IPS-18c (cell line): ENCODE measurements around the gene DCLRE1C.
"Not testable (repeated sequence)": the region's sequence is repeated elsewhere in the genome, so short reads cannot be mapped to it uniquely, and the experiment has no call there.

Source experiments
- H3K4me3 ChIP-seq: 2 replicates; pipeline ENCODE4 v1.7.0; 2013; ENCODE audit warnings: low read depth, mild to moderate bottlenecking, low read length, moderate library complexity; ENCODE audit not compliant: insufficient read depth
- H3K9me3 ChIP-seq: one replicate; pipeline ENCODE4 v1.6.1; 2013; ENCODE audit warnings: mild to moderate bottlenecking, low read length, moderate library complexity; ENCODE audit not compliant: control insufficient read depth, insufficient read depth

The DCLRE1C gene

DNA sequence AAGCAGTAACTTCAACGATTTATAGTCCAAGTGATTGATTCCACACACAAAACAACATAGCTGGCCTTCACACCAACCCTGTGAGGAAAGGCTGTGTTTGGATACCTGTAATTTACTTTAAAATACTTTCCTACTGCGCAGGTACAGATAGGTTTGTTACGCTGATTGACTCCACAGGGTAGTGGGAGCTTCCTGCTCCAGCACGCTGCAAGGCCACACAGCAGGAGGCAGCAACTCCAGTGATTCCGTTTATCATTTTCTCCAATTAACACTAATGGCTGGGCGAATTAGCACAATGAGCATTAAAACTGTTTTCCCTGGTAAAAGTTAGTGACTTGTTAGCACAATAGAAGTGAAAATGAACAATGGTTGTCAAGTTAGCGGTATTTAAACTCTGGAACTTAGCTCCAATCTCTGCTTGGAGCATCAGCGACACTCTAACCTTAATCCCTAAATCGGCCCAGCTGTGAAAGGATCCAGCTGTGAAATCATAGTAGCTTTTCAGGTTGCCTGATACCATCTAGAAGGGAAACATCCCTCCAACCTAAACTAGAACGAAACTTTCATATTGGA, 959 bp downstream of the DCLRE1C start:
- H3K9me3 ChIP-seq, result no peaks in the 10 kb centered on the region
- H3K4me3 ChIP-seq, result peak overlapping the region; percentile 81

DNA sequence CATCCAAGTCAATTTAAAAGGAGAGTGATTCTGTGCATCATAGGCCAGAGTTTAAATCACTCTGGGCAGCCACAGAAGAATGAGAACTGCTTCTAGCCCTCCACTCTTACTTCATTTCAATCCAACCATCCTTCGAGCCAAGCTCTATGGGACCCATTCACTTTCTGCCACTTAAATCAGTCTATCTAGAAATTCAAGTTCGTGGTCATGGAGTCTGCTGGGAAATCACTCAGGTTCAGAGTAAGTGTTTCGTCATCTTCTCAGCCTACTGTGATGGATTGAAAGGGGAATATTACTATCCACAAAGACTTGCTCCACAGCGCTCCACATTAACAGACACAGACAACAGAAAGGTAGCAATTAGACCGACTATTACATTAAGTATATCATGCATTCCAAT, 4.6 kb downstream of the DCLRE1C start:
- H3K9me3 ChIP-seq, result no peaks in the 10 kb centered on the region

DNA sequence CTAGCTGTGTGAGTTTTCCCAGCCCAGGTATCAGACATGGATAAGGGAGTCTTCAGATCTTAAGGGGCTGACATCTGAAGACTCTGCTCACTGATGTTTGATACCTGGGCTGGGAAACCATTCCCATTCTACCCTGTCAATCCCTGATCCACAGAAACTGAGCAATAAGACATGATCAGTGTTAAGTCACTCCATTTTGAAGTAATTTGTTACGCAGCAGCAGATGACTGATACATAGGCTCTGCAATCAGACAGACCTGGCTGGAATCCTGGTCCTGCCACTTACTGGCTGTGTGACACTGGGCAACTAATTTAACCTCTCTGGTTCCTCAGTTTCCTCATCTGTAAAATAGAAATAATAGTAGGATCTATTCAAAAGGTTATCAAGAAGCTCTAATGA, 6.6 kb downstream of the DCLRE1C start:
- Histone ChIP-seq H3K9me3 (no peaks in the 10 kb centered on the region), H3K4me3 (no peak overlapping the region)

More for the DNA sequence above, 4.6 kb downstream of the DCLRE1C start:
- H3K4me3 ChIP-seq, result no peak overlapping the region

DNA sequence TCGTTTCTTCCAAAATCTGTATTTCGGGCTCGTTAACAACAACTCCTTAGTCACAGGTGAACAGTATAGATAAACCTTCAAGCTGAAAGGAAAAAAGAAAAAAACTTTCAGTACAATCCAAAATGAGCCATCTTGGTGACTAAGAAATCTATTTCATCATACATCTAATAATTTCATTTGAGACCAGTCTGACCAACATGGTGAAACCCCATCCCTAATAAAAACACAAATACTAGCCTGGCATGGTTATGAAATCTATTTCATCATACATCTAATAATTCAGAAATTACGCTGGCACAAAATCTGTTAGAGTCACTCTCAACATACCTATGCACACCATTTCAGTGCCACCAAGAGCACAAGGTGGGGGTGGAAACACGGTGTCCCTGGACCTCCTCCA, 8.8 kb downstream of the DCLRE1C start:
- H3K4me3 ChIP-seq, result no peak overlapping the region
- no peaks in the 10 kb centered on the region for H3K9me3 ChIP-seq

DNA sequence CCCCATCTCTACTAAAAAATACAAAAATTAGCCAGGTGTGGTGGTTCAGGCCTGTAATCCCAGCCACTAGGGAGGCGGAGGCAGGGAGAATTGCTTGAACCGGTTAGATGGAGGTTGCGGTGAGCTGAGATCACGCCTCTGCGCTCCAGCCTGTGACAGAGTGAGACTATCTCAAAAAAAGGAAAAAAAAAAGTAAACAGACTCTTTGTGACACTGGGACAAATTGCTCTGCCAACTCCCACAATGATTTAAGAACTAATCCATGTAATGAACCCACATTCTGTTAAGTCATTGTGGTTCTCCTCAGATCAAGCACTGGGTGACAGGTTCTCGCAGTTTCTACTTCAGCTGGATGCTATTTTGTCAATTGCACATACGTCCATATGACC, 11.0 kb downstream of the DCLRE1C start:
- not testable (repeated sequence) for H3K4me3 ChIP-seq, H3K9me3 ChIP-seq

DNA sequence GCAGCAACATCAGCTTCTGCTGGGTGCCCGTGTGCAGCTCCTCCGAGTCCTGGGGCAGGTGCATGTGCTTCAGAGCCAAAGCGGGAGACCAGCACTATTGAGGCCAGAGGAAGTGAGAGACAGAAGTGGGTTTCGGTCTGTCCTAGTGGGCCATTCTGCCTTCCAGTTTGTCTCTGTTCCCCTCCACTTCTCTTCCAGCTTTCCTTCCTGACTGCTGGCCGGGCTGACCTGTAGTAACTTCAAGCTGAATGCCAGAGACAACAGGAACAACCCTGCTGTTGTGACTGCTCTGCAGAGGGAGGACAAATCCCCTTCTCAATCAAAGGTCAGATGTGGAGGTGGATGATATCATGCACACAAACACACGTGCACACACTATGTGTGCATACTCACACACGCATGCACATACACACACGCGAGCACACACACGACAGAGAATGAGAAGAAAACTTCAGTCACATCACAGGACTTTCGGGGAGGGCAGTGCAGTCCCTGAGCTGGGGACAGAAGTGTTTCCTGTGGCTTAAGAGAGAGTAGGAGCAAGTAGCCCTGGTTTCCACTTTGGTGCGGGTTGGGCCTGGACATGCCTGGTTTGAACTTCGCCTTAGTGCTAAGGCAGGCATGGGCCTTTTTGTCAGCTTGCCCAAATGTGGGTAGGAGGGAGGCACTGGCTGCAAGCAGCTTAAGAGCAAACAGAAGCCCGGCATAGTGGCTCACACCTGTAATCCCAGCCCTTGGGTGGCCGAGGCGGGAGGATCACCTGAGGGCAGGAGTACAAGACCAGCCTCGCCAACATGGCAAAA, 11.5 kb downstream of the DCLRE1C start:
- not testable (repeated sequence) for H3K4me3 ChIP-seq, H3K9me3 ChIP-seq

DNA sequence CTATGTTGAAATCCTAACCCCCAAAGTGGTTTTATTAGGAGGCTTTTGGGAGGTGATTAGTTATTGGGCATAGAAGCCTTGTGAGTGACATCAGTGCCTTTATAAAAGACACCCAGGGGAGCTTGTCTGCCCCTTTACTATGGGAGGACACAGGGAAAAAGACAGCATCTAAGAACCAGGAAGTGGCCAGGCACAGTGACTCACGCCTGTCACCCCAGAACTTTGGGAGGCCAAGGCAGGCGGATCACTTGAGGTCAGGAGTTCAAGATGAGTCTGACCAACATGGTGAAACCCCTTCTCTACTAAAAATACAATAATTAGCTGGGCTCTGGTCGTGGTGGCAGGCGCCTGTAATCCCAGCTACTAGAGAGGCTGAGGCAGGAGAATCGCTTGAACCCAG, 14.9 kb downstream of the DCLRE1C start:
- H3K9me3 ChIP-seq, H3K4me3 ChIP-seq: not testable (repeated sequence)

DNA sequence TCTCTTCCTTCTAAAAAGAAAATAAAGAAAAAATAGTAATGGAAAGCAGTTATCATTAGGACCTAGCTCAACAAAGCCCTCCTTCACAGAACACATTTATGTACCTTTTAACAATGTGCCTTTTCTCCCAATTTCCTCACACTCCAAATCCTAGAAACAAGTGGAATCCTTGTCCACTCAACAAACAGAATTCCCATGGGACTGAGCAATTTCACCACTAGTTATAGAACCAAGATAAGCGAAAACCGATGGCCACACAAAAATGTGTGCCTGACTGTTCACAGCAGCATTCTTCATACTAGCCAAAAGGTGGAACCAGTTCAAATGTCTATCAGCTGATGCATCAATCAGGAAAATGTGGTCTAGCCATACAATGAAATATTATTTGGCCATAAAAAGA, 17.3 kb downstream of the DCLRE1C start:
- H3K9me3 ChIP-seq, result no peaks in the 10 kb centered on the region
- no peak overlapping the region for H3K4me3 ChIP-seq

DNA sequence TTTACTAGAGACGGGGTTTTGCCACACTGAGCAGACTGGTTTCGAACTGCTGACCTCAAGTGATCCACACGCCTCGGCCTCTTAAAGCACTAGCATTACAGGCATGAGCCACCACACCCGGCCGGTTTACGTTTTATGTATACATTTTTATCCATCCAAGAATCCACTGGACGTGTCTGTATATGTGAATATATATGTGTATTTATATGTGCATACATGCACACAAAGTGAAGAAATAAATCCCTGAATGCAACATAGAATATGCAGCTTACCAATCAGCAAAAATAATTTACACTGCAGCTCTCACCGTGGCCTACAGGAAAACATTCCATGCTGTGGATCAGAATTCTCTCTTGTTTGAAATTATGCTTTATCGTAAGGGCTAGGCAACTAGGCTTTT, 23.3 kb downstream of the DCLRE1C start:
- Histone ChIP-seq H3K4me3 (no peak overlapping the region), H3K9me3 (no peaks in the 10 kb centered on the region)

DNA sequence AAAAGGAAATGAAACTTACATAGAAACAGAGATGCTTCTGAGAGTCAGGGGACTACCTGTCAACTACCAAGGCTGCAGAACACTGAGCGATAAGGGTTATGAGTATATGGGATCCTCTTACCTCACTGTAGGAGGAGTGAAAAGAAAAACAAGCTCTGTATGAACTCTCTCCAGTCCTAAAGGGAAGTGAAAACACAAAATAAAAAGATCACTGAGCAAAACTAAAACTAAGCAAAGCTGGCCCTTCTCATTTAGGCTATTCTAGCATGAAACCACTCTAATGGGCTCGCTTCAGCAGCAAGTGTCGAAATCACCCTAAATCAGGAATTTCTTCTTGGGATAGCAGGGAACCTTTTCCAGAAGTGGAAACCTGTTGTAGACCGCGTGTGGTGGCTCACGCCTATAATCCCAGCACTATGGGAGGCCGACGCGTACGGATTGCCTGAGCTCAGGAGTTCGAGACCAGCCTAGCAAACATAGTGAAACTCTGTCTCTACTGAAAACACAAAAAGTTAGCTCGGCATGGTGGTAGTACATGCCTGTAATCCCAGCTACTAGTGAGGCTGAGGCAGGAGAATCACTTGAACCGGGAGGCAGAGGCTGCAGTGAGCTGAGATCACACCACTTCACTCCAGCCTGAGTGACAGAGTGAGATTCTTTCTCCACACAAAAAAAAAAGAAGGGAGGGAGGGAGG, 27.0 kb downstream of the DCLRE1C start:
- Histone ChIP-seq H3K9me3 (no peaks in the 10 kb centered on the region), H3K4me3 (no peak overlapping the region)

DNA sequence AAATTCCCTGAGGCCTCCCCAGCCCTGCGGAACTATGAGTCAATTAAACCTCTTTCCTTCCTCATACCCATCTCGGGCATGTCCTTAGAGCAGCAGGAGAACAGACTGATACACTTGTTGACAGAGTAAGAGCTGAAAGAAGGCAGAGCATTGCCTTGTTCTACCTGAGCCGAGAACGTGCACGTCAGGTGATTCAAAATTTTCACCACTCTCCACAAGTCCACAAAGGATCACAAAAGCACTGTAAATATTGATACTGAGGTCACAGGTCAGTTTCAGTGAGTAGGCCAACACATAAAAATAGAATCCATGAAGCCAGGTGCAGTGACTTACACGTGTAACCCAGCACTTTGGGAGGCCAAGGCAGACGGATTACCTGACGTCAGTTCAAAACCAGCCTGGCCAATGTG, 27.8 kb downstream of the DCLRE1C start:
- H3K9me3 ChIP-seq, result no peaks in the 10 kb centered on the region
- H3K4me3 ChIP-seq, result no peak overlapping the region

DNA sequence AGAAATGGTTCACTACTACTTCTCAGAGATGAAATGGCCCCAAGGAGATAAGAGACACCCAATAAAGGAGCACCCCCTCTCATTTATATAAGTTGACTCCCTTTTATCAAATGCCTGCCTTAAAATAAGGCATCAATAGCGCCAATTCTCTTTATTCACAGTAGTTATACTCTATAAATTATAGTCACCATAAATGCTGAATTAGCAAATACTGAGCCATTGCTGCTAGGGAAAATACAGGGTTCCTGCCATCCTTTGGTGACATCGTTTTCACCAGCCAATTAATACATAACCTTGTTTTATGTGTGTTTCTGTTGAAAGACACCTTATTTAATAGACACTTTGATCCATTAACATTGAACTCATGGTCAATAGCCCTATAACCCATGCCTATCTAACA, 28.6 kb downstream of the DCLRE1C start:
- Histone ChIP-seq H3K9me3 (no peaks in the 10 kb centered on the region), H3K4me3 (no peak overlapping the region)

DNA sequence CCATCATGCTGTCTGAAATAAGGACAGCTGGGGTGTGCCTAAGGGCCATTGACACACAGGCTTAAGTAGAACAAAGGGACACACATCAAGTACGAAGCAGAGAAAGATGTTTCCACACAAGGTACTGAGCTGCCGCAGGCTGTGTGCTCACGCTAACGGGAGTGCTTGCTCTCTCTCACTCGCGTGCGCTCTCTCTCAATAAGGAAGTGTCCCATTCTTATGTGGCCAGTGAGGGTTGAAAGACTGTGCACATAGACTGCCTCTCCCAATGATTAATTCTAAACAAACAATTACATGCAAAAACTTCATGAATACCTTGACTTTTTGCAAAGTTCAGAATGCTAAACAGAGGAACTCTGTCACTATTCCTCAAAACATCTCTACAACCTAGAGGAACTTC, 29.9 kb downstream of the DCLRE1C start:
- Histone ChIP-seq H3K4me3 (no peak overlapping the region), H3K9me3 (no peaks in the 10 kb centered on the region)

DNA sequence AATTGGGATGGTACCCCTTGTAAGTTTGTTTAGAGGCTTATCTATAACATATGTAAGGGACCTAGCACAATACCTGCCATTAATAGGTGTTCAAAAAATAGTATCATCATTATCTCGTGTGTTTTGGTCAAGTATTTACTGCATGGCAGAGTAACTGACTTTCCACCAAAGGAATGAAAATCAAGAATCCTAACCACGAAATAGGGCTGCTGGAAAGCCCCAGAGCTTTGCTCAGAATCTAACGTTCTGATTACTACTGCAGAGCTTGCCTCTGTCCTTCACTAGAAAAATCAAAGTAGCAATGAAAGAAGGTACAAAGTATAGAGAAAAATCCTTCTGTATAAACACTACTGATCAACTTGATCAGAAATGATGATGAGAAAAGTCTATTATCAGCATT, 34.9 kb downstream of the DCLRE1C start:
- H3K4me3 ChIP-seq, result no peak overlapping the region

DNA sequence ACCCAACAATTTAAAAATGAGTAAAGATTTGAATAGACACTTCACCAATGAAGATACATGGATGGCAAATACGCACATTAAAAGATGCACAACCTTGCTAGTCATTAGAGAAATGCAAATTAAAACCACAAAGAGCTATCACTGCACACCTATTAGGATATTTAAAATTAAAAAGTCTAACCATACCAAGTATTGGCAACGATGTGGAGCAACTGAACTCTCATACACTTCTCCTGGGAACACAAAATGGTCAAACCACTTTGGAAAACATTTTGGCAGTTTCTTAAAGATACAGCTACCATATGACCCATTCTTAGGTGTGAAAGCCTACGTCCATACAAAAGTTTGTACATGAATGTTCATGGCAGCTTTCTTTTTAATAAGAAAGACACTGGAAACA, 36.1 kb downstream of the DCLRE1C start:
- H3K9me3 ChIP-seq, result peaks cover 3% of the 10 kb centered on the region
- no peak overlapping the region for H3K4me3 ChIP-seq

More for the DNA sequence above, 34.9 kb downstream of the DCLRE1C start:
- peaks cover 3% of the 10 kb centered on the region for H3K9me3 ChIP-seq

DNA sequence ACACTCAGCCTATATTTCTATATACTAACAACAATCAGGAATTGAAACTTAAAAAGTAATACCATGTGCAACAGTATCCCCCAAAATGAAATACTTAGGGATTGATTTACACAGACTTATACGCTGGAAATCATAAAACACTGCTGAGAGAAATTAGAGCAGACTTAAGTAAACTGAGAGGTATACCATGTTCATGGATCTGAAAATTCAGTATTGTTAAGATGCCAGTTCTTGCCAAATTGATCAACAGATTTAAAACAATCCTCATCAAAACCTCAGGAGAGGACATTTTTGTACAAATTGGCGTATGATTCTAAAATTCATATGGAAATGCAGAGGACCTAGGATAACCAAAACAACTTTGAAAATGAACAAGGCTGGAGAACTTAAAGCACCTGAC, 37.3 kb downstream of the DCLRE1C start:
- Histone ChIP-seq H3K9me3 (peaks cover 3% of the 10 kb centered on the region), H3K4me3 (no peak overlapping the region)

DNA sequence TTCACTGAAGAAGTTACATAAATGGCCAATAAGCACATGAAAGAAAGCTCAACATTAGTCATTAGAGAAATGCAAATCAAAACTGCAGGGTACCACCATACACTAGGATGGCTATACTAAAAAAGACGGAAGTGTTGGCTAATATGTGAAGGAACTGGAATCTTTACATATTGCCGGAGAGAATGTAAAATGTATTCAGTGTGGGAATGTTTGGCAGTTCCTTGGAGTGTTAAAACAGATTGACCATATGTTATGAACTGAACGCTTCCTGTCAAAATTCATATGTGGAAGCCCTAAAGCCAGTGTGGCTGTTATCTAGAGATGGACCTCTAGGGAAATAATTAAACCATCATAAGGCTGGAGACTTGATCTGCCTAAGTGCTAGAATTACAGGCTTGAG, 42.1 kb downstream of the DCLRE1C start:
- H3K9me3 ChIP-seq, result no peaks in the 10 kb centered on the region
- H3K4me3 ChIP-seq, result no peak overlapping the region

DNA sequence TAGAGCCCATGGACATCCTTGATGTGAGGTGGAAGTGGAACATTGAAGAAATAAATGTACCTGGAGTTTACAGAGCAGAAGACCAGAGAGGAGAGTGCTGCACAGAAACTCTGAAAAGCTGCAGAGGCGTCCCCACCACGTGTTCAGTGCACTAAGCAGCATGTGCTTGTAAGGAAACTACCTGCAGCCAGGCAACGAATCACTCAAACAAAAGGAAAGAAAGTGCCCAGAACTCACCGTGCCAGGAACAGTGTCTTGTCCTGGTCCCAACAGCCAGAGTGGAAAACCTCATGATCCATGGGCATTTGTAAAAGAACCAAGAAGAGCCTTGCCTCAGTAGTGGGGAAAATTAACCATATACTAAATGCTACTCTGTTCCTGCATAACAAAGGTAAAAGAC, 42.9 kb downstream of the DCLRE1C start:
- H3K9me3 ChIP-seq, result no peaks in the 10 kb centered on the region
- H3K4me3 ChIP-seq, result no peak overlapping the region
